ENCODE measurements around the gene ZSWIM6.

The ZSWIM6 gene

GRCh38 chr5:61346511-61346910, 14.5 kb downstream of the ZSWIM6 start:
- H3K27ac ChIP-seq = peak overlapping the region; percentile 27
- H3K36me3 ChIP-seq (ENCODE audit: insufficient read depth, low read length) = peaks cover 20% of the 10 kb centered on the region
- no peak overlapping the region for H3K9ac ChIP-seq (ENCODE audit: insufficient read length)
- no peaks in the 10 kb centered on the region for H3K9me3 ChIP-seq (ENCODE audit: low read depth, low read length)
- TF ChIP-seq FOXP2 (optimal IDR thresholded peaks at IDR 0.05; ENCODE audit: control extremely low read depth, extremely low read length, insufficient read depth) (no peak), POLR2AphosphoS5 (IDR thresholded peaks at IDR 0.05; ENCODE audit: borderline replicate concordance, low read depth, low read length) (no peak), EZH2 (IDR thresholded peaks at IDR 0.05) (no peak)
- DNase-seq (ENCODE audit: low read depth, low spot score) = no peak
- H3K4me3 ChIP-seq = peak overlapping the region; percentile 10

DNA sequence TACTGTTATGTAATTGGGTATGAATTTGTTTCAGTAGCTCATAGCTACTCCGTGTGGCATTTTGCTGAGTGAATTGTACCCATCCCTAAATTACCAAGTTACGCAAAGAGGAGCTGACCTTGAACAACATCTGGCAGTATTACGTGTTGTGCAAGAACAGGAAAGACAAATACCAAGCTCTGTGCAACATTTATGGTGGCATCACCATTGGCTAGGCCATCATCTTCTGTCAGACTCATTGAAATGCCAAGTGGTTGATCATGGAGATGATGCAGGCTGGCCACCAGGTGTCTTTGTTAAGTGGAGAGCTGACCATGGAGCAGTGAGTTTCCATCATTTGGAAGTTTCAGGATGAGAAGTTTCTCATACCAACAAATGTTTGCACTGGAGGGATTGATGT, 15.0 kb downstream of the ZSWIM6 start:
- no peak for TF ChIP-seq FOXP2 (optimal IDR thresholded peaks at IDR 0.05; ENCODE audit: control extremely low read depth, extremely low read length, insufficient read depth)
- TF ChIP-seq EZH2 (IDR thresholded peaks at IDR 0.05) = no peak
- no peak for TF ChIP-seq POLR2AphosphoS5 (IDR thresholded peaks at IDR 0.05; ENCODE audit: borderline replicate concordance, low read depth, low read length)
- no peaks in the 10 kb centered on the region for H3K9me3 ChIP-seq (ENCODE audit: low read depth, low read length)
- peak overlapping the region; percentile 27 for H3K27ac ChIP-seq
- peaks cover 20% of the 10 kb centered on the region for H3K36me3 ChIP-seq (ENCODE audit: insufficient read depth, low read length)
- no peak overlapping the region for H3K9ac ChIP-seq (ENCODE audit: insufficient read length)
- H3K4me3 ChIP-seq = peak overlapping the region; percentile 5; the same call in 1 of the 2 replicates
- no peak for DNase-seq (ENCODE audit: low read depth, low spot score)

- H3K9me3 ChIP-seq (ENCODE audit: low read depth, low read length) = no peaks in the 10 kb centered on the region
- no peak overlapping the region for H3K9ac ChIP-seq (ENCODE audit: insufficient read length)
- peaks cover 30% of the 10 kb centered on the region for H3K36me3 ChIP-seq (ENCODE audit: insufficient read depth, low read length)
- TF ChIP-seq EZH2 (IDR thresholded peaks at IDR 0.05) = no peak
- TF ChIP-seq FOXP2 (optimal IDR thresholded peaks at IDR 0.05; ENCODE audit: control extremely low read depth, extremely low read length, insufficient read depth) = no peak
- TF ChIP-seq POLR2AphosphoS5 (IDR thresholded peaks at IDR 0.05; ENCODE audit: borderline replicate concordance, low read depth, low read length) = no peak; the same call in 1 of the 2 replicates
- peak overlapping the region; percentile 40; the same call in 1 of the 2 replicates for H3K27ac ChIP-seq
- no peak for DNase-seq (ENCODE audit: low read depth, low spot score)
- H3K4me3 ChIP-seq = no peak overlapping the region
These were observed 16.4 kb downstream of the ZSWIM6 start for GRCh38 chr5:61348447-61348846.

DNA sequence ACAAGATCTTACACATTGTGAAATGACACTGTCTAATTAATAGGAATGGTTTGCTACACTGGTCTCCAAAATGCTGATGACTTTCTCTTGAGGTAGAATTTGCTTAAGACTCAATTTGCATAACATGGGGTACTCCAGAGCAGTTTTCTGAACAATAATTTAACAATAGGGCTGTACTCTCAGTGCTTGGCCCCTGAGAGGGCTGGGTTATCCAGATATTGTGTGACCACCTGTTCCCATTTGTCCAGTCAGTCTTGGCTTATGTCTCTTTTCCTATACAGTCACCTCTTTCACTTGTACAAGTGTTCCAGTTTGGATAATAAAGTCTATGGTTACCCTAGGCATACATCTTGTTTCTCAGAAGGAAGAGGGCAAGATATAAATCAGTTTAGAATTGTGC, 17.9 kb downstream of the ZSWIM6 start:
- H3K9me3 ChIP-seq (ENCODE audit: low read depth, low read length) = no peaks in the 10 kb centered on the region
- H3K9ac ChIP-seq (ENCODE audit: insufficient read length) = no peak overlapping the region
- H3K4me3 ChIP-seq = no peak overlapping the region
- TF ChIP-seq EZH2 (IDR thresholded peaks at IDR 0.05) = no peak
- TF ChIP-seq FOXP2 (optimal IDR thresholded peaks at IDR 0.05; ENCODE audit: control extremely low read depth, extremely low read length, insufficient read depth) = no peak
- no peak for TF ChIP-seq POLR2AphosphoS5 (IDR thresholded peaks at IDR 0.05; ENCODE audit: borderline replicate concordance, low read depth, low read length)
- peaks cover 36% of the 10 kb centered on the region for H3K36me3 ChIP-seq (ENCODE audit: insufficient read depth, low read length)
- no peak for DNase-seq (ENCODE audit: low read depth, low spot score)
- no peak overlapping the region for H3K27ac ChIP-seq

- H3K27ac ChIP-seq = 0 out of 2 replicates have a peak overlapping the region, but pooled peaks have one; percentile 2
- H3K9me3 ChIP-seq (ENCODE audit: low read depth, low read length) = no peaks in the 10 kb centered on the region
- H3K4me3 ChIP-seq = no peak overlapping the region
- H3K9ac ChIP-seq (ENCODE audit: insufficient read length) = no peak overlapping the region
- DNase-seq (ENCODE audit: low read depth, low spot score) = no peak
- TF ChIP-seq EZH2 (IDR thresholded peaks at IDR 0.05) (no peak), FOXP2 (optimal IDR thresholded peaks at IDR 0.05; ENCODE audit: control extremely low read depth, extremely low read length, insufficient read depth) (no peak)
- peaks cover 37% of the 10 kb centered on the region for H3K36me3 ChIP-seq (ENCODE audit: insufficient read depth, low read length)
These were observed 18.5 kb downstream of the ZSWIM6 start for GRCh38 chr5:61350535-61350934.

- no peak for TF ChIP-seq POLR2AphosphoS5 (IDR thresholded peaks at IDR 0.05; ENCODE audit: borderline replicate concordance, low read depth, low read length)
- no peak overlapping the region for H3K4me3 ChIP-seq
- H3K36me3 ChIP-seq (ENCODE audit: insufficient read depth, low read length) = peaks cover 36% of the 10 kb centered on the region
- no peak overlapping the region for H3K9ac ChIP-seq (ENCODE audit: insufficient read length)
- no peak for DNase-seq (ENCODE audit: low read depth, low spot score)
- peak overlapping the region; percentile 28; the same call in 1 of the 2 replicates for H3K27ac ChIP-seq
- H3K9me3 ChIP-seq (ENCODE audit: low read depth, low read length) = 0 out of 2 replicates have a peak, but pooled peaks cover 5% of the 10 kb centered on the region
These were observed 19.7 kb downstream of the ZSWIM6 start for GRCh38 chr5:61351733-61352132.

DNA sequence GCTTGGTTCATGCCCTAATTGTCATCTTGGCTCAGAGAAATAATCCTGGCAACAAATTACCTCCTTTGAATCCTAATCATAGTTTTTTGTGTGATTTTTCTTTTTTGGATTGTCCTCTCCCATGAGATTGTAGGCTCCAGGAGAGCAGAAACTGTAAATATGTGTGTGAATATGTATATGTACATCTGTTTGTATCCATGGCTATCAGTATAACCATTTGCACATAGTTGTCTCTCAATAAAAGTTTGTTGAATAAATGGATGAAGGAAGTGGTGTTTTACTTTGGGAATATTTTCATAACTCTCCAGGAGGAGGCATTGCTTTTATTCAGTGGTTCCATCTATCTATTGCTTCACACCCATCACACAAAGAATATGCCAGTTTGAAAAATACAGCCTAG, 20.1 kb downstream of the ZSWIM6 start:
- no peak for TF ChIP-seq EZH2 (IDR thresholded peaks at IDR 0.05)
- no peak for TF ChIP-seq FOXP2 (optimal IDR thresholded peaks at IDR 0.05; ENCODE audit: control extremely low read depth, extremely low read length, insufficient read depth)
- TF ChIP-seq POLR2AphosphoS5 (IDR thresholded peaks at IDR 0.05; ENCODE audit: borderline replicate concordance, low read depth, low read length) = no peak
- no peak overlapping the region for H3K27ac ChIP-seq
- no peak for DNase-seq (ENCODE audit: low read depth, low spot score)
- peaks cover 35% of the 10 kb centered on the region for H3K36me3 ChIP-seq (ENCODE audit: insufficient read depth, low read length)
- H3K9ac ChIP-seq (ENCODE audit: insufficient read length) = no peak overlapping the region
- no peak overlapping the region for H3K4me3 ChIP-seq
- peaks cover 5% of the 10 kb centered on the region; the same call in 1 of the 2 replicates for H3K9me3 ChIP-seq (ENCODE audit: low read depth, low read length)

DNA sequence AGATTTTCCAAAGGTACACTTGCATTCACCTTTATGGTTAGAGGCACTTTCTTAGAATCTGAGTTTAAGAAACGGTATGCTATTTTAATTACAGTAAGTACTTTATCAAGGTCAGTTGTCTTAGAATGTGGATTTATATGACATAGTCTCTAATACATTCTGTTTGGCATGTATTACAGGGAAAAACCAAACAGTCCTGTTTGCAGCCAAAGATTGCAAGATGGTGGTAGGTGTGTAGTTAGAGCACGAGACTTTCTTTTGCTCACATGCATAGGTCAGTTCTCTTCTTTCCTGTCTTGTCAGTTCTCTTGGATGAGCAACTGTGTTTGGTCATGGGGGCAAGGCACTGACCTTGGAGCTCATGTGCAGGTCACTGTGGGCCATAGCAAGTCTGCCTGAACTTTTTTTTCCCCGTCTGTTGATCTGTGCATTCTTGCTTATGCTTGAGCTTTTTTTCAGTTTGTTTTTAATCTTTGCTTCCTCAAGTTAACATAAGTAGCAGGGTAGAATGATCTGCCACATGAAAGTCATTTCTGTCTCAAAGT, 20.6 kb downstream of the ZSWIM6 start:
- no peak overlapping the region for H3K9ac ChIP-seq (ENCODE audit: insufficient read length)
- no peak for TF ChIP-seq FOXP2 (optimal IDR thresholded peaks at IDR 0.05; ENCODE audit: control extremely low read depth, extremely low read length, insufficient read depth)
- TF ChIP-seq EZH2 (IDR thresholded peaks at IDR 0.05) = no peak
- TF ChIP-seq POLR2AphosphoS5 (IDR thresholded peaks at IDR 0.05; ENCODE audit: borderline replicate concordance, low read depth, low read length) = no peak

DNA sequence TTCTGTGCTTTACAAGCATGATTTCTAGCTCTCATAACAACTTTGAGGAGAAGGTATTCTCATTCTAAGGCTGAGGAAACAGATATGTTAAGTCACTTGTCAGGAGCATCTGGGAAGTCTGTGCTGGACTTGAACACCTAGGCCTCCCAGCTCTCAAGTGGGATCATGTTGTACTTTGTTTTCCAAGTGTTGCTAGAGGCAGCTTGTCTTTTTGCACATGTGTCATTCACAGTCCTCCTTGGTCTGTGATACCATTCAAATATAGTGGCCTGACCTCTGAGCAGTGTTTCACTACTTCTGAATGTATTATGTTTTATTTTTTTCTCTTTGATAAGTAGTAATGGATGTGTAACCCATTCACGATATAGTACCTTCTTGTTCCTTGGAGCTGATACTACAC, 21.2 kb downstream of the ZSWIM6 start:
- H3K9me3 ChIP-seq (ENCODE audit: low read depth, low read length) = peaks cover 5% of the 10 kb centered on the region; the same call in 1 of the 2 replicates
- 0 out of 2 replicates have a peak overlapping the region, but pooled peaks have one; percentile 21 for H3K27ac ChIP-seq
- H3K4me3 ChIP-seq = no peak overlapping the region
- no peak for TF ChIP-seq POLR2AphosphoS5 (IDR thresholded peaks at IDR 0.05; ENCODE audit: borderline replicate concordance, low read depth, low read length)
- no peak for TF ChIP-seq EZH2 (IDR thresholded peaks at IDR 0.05)
- TF ChIP-seq FOXP2 (optimal IDR thresholded peaks at IDR 0.05; ENCODE audit: control extremely low read depth, extremely low read length, insufficient read depth) = no peak
- peaks cover 39% of the 10 kb centered on the region for H3K36me3 ChIP-seq (ENCODE audit: insufficient read depth, low read length)
- DNase-seq (ENCODE audit: low read depth, low spot score) = no peak
- H3K9ac ChIP-seq (ENCODE audit: insufficient read length) = no peak overlapping the region

More for the DNA sequence above, 20.6 kb downstream of the ZSWIM6 start:
- Histone ChIP-seq H3K36me3 (ENCODE audit: insufficient read depth, low read length) (peaks cover 34% of the 10 kb centered on the region), H3K4me3 (no peak overlapping the region), H3K9me3 (ENCODE audit: low read depth, low read length) (peaks cover 5% of the 10 kb centered on the region; the same call in 1 of the 2 replicates), H3K27ac (peak overlapping the region; percentile 11; the same call in 1 of the 2 replicates)
- no peak for DNase-seq (ENCODE audit: low read depth, low spot score)

Measured in SK-N-MC (cell line).